Activated CD4-positive, alpha-beta T cell treated with anti-CD3 and anti-CD28 coated beads, Interleukin-2, amount 50 U/mL, for 1 hour (primary cell): ENCODE measurements around the gene OSBPL5.
"Not testable (repeated sequence)": the region's sequence is repeated elsewhere in the genome, so short reads cannot be mapped to it uniquely, and the experiment has no call there.

Source experiments
- DNase-seq: peaks from one replicate; pipeline ENCODE4 v3.0.0-alpha.2; 2020

Gene OSBPL5

DNA sequence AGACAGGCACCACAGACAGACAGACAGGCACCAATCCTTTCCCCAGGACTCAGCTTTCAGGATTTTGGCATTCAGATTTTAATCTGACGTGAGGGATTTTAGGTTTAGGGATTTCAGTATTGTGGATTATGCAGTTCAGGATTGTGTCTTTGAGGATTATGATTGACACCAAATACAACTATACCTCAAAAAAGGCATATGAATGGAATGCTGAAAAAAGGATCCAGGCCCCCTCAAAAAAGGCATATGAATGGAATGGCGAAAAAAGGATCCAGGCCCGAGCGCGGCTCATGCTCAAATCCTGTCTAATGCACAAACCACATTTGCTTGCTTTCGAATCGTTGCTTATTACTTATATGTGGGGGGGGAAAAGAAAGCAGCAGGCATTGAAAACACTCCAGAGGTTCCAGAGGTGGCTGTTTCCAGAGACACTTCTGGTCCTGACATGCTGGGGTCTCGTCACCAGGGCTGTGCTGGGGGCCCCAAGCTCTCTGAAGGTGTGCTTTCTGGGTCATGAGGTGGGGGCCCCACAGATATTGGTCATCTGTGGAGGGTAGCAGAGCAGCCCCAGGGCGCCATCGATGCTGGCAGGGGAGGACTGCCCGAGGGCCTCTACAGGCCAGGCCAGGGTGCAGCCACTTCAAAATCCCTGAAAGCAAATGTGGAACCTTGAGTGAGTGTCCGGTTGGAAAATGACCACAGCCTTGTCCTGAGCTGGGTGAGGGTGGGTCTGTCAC is 16.8 kb upstream of the OSBPL5 start:
- no peak for DNase-seq

DNA sequence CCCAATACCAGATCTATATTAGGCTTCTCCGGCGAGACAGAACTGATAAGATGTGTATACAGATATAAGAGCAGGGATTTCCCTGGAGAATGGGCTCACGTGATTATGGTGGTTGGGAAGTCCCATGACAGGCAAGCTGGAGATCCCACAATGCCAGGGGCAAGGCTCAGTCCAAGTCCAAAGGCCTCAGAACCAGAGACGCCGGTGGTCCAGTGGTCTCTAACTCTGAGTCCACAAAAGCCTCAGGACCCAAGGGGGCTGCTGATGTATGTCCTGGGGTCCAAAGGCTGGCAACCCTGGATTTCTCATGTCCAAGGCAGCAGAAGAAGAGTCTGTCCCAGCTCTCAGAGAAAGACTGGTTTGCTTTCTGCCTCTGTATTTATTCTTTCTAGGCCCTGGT is 15.8 kb upstream of the OSBPL5 start:
- DNase-seq, result no peak

DNA sequence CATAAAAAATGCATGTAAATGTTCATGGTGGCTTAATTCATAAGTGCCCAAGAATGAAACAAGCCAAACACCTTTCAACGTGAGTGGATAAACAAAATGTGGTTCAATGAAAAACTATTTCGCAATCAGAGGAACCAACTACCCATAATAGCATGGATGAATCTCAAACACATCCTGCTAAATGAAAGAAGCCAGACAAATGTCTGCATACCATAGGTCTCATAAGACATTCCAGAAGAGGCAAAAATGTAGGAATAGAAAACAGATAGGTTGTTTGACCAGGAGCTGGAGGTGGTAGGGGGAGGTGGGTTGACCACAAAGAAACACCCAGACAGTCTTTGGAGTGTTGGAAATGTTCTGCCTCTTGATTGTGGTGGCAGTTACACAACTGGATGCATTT is 13.2 kb upstream of the OSBPL5 start:
- no peak for DNase-seq

DNA sequence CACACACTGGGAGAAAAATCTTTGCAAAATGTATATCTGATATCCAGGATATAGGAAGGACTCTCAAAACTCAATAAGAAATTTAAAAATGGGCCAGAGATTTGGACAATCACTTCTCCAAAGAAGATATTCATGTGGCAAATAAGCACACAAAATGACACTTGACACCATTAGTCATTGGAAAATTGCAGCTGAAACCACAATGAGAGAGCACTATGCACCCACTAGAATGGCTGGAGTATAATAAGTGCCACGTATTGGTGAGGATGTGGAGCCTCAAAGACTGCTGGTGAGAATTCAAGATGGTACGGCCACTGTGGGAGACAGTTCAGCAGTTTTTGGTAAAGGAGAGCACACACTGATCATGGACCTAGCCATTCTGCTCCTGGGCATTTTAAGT is 12.8 kb upstream of the OSBPL5 start:
- DNase-seq, result no peak

DNA sequence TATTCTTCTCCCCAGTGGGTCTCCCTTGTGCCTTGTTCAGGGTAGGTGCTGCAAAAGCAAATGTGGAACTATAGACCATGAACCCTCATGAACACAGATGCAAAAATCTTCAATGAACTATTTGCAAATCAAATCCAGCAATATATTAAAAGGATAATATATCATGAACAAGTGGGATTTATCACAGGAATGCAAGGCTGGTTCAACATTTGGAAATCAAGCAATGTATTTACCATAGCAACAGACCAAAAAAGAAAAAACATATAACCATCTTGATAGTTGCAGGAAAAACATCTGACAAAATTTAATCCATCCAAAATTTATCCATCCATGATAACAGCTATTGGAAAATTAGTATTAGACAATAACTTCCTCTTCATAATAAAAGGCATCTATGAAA is 11.4 kb upstream of the OSBPL5 start:
- DNase-seq, result no peak

DNA sequence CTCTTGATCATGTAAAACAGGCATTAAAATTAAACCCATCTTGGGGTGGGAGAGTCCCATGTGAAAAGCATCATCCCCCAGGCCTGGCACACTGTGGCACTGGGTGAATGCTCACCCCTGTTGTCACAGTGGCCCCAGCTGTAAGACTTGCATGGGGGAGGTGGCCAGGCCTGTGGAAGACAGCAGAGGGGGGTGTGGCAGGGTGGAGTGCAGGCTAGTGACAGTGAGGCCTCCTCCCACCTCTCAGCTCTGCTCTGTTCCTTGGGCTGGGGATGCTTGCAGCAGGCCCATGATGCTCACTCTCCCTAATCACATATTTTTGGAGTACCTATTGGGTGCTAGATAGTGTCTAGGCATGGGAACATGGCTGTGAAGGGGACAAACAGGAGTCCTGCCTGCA is 10.1 kb upstream of the OSBPL5 start:
- DNase-seq, result no peak

DNA sequence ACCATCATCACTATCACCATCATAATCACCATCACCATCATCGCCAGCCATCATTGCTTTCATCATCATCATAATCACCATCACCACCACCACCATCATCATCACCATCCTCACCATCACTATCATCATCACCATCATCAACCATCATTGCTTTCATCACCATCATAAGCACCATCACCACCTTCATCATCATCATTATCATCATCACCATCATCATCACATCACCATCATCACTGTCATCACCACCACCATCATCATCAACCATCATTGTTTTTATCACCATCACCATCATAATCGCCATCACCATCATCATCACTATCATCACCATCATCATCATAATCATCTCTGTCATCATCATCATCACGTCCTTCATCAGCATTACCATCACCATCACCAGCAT is 9.3 kb upstream of the OSBPL5 start:
- DNase-seq, result no peak

DNA sequence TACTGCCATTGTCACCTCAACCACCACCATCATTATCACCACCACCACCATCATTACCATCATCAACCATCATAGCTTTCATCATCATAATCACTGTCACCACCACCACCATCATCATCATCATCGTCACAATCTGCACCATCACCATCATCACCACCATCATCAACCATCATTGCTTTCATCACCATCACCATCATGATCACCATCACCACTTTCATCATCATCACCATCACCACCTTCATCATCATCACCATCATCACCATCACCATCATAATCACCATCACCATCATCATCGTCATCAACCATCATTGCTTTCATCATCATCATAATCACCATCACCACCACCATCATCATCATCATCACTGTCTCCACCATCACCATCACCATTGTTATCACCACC is 8.7 kb upstream of the OSBPL5 start:
- DNase-seq, result no peak

DNA sequence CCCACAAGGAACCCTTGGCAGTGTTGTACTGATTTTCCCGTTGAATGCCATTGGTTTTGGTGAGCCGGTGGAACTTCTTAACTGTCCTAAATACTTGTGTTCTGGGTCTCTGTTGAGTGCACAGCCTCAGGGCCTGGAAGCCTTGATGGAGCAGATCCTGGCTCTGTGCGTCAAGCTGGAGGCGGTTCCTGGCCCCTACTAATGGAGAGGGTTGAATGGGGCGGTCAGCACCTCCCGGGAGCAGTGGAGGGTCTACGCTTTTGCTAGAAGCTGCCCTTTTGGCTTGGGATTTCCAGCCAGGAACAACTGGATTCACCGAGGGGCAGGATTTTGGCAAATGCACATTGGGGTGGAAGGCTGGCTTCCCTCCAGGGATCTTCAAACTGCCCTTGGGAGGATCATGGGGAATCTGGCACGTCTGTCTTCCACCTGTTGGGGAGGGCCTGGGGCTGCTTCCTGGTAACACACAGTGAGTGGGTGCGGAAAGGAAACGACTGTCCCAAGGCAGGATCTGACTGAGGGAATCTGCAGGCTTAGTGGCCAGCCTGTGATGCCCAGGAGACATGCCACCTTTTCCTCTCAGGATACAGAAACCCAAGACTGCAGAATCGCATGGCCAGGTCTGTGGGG is 6.9 kb upstream of the OSBPL5 start:
- no peak for DNase-seq

DNA sequence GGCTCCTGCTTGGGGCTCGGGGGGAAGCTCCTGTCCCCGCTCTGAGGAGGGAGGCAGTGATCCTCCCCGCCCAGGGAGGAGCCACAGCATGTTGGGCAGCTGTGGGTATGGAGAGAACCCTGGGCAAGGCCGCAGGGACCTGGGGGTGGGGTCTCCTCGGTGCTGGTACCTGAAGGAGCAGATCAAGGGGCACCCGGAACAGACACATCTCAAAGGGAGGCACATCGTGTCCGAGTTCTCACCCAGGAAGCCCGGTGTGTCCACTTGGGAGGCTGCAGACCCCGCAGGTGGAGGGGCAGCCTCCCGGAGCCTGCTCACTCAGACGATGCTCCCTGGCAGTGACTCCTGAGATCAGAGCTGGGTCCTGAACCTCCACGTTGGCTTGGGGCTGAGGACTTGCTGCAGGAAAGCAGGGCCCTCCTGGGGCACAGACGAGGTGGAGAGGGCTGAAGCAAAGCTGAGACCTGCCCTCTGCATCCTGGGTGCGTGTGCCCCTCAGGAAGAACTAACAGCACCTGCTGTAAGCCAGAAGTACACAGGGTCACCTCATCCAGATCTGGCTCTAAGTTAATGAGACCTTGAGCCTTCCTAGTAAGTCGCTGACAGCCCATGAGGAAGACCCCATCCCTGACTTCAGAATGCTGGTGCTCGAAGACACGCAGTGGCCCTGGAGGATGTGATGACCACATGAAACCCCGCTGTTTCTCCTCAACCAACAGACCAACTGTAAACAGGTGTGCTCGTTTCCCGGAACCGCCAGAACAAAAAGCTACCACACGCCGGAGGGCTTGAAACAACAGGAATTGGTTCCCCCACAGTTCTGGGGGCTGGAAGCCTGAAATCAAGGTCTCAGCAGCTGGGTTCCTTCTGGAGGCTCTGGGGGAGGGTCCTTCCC is 5.9 kb upstream of the OSBPL5 start:
- DNase-seq, result no peak

DNA sequence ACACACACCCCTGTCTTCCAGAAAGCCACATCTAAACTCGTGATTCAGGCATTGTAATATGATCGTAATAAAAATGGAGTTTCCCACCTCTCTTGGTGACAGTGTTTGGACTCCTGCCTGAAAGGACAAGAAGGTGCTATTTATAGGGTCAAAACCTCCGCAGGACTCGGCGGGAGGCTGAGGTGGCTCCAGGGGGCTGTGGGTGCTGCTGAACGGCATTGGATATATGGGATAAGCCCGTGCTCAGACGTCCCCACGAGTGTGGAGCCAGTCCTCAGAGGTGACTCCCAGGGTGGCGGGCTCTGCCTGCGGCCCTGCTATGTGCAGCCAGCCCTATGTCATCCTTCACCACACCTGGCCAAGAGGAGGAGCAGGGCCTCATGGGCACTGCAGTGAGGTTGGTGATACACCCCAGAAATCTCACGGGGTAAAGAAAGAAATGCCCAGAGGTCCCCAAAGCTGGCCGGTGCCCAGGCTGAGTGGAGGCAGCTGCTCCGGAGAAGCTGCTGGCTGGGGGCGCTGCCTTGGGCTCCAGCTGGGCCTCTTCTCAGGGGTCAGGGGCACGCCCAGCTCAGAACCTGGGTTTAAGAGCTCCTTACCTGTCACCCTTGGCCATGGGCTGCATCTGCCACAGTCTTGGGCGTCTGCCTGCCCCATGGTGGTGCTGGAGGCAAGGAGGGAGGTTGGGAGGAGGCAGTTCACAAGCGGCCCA is 5.1 kb upstream of the OSBPL5 start:
- no peak for DNase-seq

DNA sequence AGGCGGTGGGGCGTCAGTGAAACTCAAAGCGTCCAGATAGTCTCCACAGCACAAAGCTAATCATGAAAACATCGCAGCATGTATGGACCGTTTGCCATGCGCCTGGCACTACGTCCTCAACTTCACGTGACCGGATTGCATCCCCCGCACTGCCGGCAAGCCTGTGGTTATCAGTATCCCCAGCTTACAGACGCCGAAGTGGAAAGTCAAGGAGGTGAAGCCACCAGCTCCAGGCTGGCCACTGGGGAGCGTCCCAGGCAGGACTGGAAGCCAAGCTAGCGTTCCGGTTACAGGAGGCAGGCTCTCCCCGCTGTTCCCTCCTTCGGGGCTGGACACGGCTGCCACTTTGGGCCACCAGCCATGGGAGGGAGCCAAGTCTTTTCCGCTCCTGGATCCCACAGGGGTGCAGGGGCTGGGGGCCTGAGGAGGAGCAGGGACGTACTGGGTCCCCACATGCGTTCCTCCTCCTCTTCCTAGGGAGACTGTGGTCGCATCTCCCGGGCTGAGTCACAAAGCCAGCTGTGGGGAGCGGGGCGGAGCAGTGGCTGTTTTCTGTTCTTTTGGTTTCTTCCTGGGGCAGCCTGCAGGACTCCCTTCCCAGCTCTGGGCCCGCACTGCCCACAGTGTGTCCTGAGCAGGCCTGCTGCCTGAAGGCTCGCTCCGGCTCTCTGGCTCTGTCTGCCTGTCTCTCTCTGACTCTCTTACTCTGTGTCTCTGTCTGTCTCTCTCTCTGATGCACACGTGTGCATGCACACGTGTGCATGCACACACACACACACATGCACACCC is 4.3 kb upstream of the OSBPL5 start:
- no peak for DNase-seq

DNA sequence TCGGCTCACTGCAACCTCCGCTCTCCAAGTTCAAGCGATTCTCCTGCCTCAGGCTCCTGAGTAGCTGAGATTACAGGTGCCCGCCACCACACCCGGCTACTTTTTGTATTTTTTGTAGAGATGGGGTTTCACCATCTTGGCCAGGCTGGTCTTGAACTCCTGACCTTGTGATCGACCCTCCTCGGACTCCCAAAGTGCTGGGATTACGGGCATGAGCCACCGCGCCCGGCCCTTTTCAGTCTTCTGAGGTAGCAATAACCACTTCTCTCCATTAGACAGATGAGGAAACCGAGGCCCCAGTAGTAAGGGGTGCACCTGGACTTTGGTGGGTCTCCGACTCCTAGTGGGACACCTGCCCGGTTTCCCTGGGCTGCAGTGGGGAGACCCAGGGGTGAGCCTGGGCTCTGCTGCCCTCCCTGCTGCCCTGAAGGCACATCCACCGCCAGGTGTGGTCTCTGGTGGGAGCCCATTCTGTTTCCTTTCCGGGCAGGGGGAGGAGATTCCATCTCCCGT is 3.7 kb upstream of the OSBPL5 start:
- not testable (repeated sequence) for DNase-seq

DNA sequence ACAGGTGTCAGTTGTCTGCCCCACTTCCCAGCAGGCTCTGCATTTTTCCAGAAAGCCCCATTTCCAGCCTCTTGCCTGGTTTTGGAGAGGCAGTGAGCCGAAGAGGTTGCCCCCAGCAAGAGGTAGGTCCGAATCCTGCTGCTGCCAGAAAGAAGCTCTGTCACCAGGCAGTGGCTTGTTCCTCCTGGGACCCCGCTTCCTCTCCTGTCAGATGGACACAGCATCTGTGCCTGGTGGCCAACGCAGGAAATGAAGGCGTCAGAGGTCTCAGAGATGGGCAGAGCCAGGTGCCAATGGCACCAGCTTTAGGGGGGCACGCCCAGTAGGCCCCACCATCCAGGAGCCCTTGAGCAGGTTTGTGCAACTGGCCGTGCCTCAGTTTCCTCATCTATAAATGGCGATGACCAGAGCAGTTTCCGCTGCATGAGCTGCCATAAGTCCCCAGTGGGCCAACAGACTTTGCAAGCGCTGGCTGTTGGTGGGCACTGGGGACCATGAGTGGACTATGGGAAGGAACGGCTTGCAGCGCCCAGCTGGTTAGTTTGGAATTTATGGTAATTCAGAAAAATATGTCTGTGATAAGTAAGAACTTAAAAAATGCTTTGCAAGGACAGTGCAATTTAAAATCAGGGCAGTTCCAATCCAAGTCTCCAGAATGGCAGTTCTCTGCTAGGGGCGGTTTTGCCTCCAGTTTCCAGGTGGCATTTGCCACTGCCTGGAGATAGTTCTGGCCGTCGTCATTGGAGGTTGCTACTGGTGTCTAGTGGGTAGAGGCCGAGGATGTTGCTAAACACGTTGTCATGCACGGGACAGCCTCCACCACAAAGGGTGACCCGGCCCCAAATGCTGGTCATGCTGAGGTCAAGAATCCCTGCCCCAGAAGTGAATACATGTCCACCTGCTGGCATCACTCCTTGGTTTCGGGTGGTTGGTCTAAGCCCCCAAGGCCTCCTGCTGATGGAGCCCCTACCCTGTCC is 2.3 kb upstream of the OSBPL5 start:
- no peak for DNase-seq

DNA sequence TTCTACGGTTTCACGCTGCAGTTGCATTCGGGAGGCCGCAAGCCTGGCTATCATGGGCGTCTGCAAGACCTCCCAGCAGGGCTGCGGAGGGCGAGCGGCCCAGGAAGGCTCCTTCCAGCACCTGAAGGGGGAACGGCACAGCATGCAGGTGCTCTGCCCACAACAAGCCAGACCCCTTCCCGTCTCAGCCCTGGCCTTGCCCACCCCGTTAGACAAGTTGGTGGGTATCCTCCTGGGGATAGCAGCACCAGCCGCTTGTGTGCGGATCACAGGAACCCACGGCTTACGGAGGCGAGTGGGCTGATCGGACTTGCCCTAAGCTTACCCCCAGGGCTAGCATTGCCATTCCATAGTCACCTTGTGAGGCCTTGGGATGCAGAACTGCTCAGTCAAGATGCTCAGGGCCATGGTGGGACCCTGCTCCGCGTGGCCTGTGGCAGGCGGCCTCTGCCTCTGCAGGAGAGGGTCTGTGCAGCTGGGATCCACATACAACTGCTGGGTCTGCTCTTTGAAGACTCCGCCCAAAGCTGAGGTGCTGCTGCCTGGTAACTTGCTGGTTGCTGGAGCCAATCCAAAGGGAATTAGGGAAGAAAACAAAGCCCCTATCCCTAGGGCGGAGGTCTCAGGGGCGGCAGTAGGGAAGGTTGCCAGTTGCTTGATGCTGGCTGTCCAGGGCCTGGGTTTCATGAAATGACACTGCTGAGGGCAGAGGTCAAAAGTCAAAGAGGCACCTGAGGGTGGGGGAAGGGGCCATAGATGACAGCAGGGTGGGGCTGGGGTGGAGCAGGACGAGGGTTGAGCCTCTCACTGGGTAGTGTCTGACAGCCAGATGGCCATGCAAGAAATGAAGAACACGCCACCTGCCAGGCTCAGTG is 1.4 kb upstream of the OSBPL5 start:
- no peak for DNase-seq

DNA sequence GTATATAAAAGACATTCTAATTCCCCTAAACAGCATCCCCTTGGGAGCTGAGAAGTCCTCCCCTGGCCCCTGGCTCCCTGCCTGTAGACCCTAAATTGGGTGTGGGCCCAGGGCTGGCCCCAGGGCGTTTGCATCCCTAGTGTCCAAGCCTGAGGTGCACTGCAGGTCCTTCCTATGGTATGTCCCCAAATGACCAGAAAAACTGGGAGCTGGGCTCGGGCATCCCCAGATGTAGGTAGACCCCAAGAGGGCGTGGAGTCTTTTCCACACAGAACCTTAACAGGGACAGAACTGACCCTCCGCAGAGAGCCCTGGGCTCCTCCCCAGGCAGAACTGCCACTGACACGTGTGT is 782 bp upstream of the OSBPL5 start:
- no peak for DNase-seq

DNA sequence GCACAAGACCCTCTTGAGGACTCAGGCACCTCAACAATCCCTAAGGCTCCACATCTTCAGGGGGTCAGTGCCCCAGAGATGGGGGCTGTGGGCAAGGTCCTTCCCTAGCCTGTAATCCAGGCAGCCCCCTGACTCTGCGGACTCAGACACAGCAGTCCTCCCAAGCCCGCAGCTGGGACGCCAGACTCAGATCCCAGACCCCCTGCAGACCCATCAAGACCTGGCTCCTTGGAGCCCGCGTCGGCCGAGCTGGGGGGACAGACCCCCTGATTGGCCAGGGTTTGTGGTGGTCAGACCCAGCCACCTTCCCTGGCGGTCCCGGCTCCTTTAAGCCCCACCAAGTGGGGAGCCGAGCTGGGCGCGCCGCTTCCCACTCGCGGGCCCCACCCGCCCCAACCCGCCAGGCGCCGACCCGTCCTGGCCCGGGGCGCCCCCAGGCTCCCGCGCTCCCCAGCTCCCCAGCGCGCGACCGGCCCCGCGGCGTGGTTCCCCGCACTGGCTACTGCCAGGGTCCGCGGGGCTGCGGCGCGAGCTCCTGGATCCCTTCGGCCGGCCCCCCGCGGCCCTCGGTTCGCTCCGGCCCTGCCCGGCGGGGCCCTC is 458 bp downstream of the OSBPL5 start:
- no peak for DNase-seq

DNA sequence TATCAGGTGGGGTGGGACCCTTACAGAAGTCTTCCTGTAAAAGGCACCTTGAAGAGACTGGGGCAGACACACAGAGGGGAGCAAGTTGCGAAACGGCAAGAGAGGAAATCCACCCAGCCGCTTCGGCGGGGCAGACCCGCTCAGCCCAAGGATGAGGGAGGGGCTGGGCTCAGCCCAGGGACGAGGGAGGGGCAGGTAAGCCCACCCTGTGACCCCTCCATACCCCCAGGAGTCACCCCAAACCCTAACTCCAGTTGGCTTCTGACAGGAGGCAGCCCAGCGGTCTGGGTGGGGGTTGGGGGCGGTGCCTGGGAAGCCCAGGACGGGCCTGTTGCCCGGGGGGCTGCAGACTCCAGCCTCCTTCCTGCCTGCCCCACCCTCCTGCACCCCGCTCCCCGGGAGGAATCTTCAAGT is 965 bp downstream of the OSBPL5 start:
- DNase-seq, result no peak

DNA sequence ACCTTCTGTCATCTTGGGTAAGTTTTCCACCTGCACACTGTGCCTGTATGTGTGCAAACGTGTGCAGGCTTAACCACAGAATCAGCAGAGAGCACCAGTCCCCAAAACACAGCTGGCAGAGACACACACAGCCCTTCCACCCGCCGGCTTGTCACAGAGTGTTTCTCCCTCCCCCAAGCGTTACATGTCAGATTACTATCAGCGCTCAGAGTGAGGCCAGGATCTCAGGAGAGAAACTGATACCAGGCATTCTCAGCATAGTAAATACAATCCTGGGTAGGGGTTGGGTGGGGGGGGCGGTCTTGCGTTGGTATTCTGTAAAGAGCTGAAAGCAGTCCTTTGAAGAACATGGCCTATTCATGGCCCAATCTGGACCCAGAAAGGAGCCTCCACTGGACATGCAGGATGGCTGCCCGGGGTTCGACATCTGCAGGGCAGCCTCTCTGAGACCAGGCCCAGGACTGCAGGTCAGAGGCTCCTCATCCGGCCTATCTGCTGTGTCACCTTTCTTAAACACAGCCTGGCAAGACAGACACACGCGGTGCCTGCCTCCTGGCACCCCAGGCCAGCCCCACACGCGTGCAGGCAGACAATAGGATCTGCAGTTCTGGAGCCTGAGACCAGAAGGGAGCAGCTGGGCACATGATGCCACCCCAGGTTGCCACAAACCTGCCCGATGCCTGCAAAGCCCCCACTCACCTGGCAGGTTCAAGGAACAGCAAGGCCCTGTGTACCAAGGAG is 1.7 kb downstream of the OSBPL5 start:
- no peak for DNase-seq
